Upper lobe of right lung (tissue), 1 donor: ENCODE results near the gene BARHL2. TPM values are rescaled to one million over a fixed set of nuclear protein-coding genes. Genes with fewer than 3 reads are reported as not detected.

Source experiments
- ATAC-seq: fragments of 200-7000 bp; cut with Tn5 transposase; one replicate; pipeline ENCODE4 v1.9.1; 2020; ENCODE audit warnings: mild to moderate bottlenecking, moderate library complexity
- DNase-seq: peaks from one replicate; pipeline ENCODE4 v3.0.0-alpha.2; 2020
- H3K27ac ChIP-seq: fragments of 200-600 bp; one replicate; pipeline ENCODE4 v1.8.0; 2022
- H3K27me3 ChIP-seq: fragments of 200-600 bp; one replicate; pipeline ENCODE4 v1.8.0; 2022; ENCODE audit warnings: mild to moderate bottlenecking
- H3K36me3 ChIP-seq: fragments of 200-600 bp; one replicate; pipeline ENCODE4 v1.8.0; 2022
- H3K4me1 ChIP-seq: fragments of 200-600 bp; one replicate; pipeline ENCODE4 v1.8.0; 2022
- H3K4me3 ChIP-seq: fragments of 200-600 bp; one replicate; pipeline ENCODE4 v1.8.0; 2022; ENCODE audit warnings: mild to moderate bottlenecking
- H3K9me3 ChIP-seq: fragments of 200-600 bp; one replicate; pipeline ENCODE4 v1.8.0; 2022
- intact Hi-C: fragments of 100-400 bp; cut with DNase I; formaldehyde crosslinking; loops from one replicate; pipeline ENCODE4 v1.11.0; 2022
- total RNA-seq: library from RNA; stranded (reverse); fragmentation: NEBNext Ultra II Directional; extraction: Animal tissue kit (Norgen Biotek cat#: 25700); gene quantifications from one replicate; pipeline ENCODE4 v1.2.1, GENCODE V29; 2021
- TF ChIP-seq, protein P1 (sequence below): fragments of 200-600 bp; IDR thresholded peaks from one replicate; pipeline ENCODE4 v1.8.0; 2022; ENCODE audit warnings: antibody characterized with exemption
- donor health status: DM: no; HTN: yes; CAD: no; lungs with severe emphysema.

Gene BARHL2
- total RNA-seq, 1 donor from 2014 or later = not detected

DNA sequence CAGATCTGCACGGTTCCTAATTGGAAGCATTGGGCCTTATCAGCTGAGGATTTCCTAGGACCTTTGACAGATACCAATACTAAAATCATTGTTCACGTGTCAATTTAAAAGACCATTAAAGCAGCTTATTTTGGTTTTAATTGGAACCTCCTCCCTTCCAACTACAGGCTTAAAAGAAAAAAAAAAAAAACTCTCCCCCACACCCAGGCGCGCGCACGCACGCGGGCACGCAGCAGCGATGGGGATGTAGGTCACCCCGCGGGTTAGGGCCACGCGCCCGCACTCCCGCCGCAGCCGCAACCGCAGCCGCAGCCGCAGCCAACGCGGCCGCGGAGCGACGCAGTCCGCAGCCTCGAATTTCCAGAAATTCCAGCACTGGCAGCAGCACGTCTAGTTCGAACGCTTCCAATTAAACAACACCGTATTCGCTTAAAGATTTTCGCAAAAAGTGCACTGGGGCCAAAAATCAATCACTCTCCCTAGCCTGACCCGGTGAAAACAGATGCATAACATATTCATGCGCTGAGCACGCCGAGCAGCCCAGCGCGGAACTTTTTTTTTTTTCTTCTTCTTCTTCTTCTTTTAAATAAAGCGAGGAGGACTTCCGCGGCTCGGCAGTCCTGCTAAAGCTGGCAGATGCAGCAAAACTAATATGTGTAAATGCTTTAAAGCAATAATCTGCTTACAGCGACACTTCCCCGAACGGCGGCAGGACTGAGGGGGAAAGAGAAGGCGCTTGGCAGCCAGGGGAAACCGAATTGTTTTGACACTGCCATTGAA, 13.3 kb upstream of the BARHL2 start:
- H3K4me3 ChIP-seq = no peak overlapping the region
- H3K36me3 ChIP-seq = no peaks in the 10 kb centered on the region
- ATAC-seq (no peak), DNase-seq (no peak)
- H3K9me3 ChIP-seq = no peaks in the 10 kb centered on the region
- peaks cover 14% of the 10 kb centered on the region for H3K4me1 ChIP-seq
- H3K27ac ChIP-seq = no peak overlapping the region
- peaks cover 89% of the 10 kb centered on the region for H3K27me3 ChIP-seq
- TF ChIP-seq, protein P1, sequence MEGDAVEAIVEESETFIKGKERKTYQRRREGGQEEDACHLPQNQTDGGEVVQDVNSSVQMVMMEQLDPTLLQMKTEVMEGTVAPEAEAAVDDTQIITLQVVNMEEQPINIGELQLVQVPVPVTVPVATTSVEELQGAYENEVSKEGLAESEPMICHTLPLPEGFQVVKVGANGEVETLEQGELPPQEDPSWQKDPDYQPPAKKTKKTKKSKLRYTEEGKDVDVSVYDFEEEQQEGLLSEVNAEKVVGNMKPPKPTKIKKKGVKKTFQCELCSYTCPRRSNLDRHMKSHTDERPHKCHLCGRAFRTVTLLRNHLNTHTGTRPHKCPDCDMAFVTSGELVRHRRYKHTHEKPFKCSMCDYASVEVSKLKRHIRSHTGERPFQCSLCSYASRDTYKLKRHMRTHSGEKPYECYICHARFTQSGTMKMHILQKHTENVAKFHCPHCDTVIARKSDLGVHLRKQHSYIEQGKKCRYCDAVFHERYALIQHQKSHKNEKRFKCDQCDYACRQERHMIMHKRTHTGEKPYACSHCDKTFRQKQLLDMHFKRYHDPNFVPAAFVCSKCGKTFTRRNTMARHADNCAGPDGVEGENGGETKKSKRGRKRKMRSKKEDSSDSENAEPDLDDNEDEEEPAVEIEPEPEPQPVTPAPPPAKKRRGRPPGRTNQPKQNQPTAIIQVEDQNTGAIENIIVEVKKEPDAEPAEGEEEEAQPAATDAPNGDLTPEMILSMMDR = no peak
- intact Hi-C loops = no loop called here

DNA sequence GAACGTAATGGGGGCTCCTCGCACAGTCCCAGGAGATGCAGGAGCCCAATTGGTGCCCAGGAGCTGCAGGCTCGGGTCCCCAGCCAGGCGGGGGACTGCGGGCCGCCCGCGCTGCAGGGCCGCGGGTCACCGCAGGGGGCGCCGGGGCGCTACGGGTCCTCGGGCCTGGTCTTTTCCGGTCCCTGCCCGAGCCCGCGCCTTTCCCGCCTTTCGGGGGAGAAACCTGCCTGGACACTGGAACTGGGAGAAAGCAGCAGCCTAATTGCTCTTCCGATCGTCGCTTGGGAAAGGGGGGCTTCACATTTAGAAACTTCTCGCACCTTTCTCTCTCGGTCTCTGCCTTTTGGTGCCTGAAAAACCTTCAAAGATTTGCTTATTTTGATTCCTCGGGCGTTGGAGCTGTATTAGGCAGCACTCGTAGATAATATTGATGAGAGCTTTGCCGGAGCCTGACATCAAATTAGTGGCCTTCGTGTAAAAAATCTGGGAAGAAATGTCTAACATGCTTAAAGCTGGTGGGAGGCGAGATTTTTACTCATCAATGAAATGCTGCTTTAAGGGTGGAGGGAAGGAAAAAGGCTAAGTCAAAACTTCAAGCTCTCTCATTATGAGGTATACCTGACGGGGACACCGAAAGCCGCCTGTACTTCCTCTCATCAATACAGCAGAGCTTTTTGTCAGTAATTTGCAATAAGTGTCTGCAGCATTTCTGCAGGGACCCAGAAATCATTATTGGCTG, 12.6 kb upstream of the BARHL2 start:
- H3K9me3 ChIP-seq = no peaks in the 10 kb centered on the region
- no peak overlapping the region for H3K27ac ChIP-seq
- no peaks in the 10 kb centered on the region for H3K36me3 ChIP-seq
- H3K4me3 ChIP-seq = no peak overlapping the region
- DNase-seq (no peak), ATAC-seq (no peak)
- TF ChIP-seq, protein P1 = peak; percentile 31
- peaks cover 96% of the 10 kb centered on the region for H3K27me3 ChIP-seq
- peaks cover 14% of the 10 kb centered on the region for H3K4me1 ChIP-seq
- intact Hi-C loops = no loop called here

DNA sequence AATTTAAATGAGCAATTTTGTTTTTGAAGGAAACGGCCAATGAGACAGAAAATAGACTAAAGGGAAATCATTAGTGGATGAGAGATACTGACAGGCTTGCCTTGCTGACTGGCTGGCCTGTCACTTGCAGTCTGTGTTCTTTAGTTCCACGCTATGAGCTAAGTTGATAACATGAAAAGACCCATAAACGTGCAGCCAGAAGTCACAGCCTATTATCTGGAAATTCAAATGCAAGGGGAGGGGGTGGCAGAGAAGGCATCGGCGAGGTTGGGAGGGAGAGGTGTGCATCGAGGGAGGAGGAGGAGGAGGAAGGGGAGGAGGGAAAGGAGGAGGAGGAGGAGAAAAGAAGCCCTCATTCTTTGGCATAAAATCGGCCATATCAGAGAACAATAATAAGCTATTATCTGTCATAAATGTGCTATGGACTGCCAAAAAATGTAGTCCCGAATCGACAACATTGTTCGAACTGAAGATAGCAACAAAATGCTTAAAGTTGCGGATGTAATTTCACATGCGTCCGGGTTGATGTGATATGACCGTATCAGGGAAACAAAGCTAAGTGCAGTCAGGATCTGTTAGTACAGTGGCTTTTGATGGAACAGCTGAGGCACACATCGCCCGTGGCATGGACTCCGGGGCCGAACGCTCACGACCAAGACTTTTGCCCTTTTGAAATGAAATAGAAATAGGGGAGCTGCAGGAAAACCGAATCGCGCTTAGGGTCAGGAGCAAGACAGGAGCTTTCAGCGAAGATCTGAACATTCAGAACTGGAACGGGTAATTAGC, 11.6 kb upstream of the BARHL2 start:
- Histone ChIP-seq H3K4me1 (peaks cover 21% of the 10 kb centered on the region), H3K36me3 (no peaks in the 10 kb centered on the region), H3K27me3 (peaks cover 97% of the 10 kb centered on the region), H3K4me3 (no peak overlapping the region), H3K27ac (no peak overlapping the region), H3K9me3 (no peaks in the 10 kb centered on the region)
- intact Hi-C loops = no loop called here
- TF ChIP-seq, protein P1 = no peak
- no peak for DNase-seq
- no peak for ATAC-seq

DNA sequence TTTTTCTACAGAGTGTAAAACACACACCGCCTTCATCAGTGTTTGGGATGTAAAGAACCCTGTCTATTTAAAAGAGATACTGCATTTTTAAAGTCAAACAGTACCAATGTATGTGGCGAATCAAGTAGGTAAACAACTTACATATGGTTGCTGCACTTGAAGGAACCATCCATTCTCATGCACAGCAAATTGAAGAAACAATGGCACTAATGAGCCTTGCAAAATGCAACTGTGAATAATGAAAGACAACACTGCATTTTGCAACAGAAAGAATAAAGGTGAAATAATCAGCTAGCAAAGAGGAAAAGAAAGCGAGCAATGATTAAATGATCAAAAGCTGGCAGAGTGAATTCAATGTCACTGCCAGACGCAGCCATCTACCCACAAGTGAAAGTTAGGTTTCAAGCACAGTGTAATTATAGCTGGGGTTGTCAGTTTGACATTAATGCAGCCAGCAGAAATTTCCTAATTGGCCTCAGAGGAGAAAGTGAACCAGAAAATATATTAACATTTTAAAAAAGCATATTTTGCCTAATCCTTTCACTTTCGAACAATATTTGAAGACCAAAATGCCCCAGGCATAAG, 10.9 kb upstream of the BARHL2 start:
- Histone ChIP-seq H3K4me1 (peaks cover 26% of the 10 kb centered on the region), H3K4me3 (no peak overlapping the region), H3K36me3 (no peaks in the 10 kb centered on the region), H3K9me3 (no peaks in the 10 kb centered on the region), H3K27ac (no peak overlapping the region), H3K27me3 (peaks cover 97% of the 10 kb centered on the region)
- intact Hi-C loops = no loop called here
- ATAC-seq (no peak), DNase-seq (no peak)
- TF ChIP-seq, protein P1 = no peak

DNA sequence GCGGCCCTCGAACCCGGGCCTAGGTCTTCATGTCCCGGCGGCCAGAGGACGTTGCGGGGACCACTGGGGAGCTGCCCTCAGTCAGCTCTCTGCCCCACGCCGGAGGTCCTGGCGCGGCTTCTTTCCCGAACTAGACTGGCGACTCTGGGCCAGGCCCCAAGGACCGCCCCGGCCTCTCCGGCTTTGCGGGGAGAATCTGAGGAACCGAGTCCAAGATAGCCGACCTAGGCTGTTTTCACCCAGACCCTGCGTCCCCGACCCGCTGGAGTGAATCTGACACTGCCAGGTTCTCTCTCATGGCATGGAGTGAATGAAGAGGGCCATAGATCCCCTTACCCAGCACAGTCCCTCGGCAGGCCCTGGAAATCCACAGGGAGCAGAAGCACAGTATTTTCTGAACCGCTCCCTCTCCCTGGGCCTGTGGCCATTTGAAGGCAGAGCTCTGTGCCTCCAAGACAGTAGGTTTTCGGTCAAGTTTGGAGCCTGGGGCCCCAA, 9.9 kb upstream of the BARHL2 start:
- Histone ChIP-seq H3K36me3 (no peaks in the 10 kb centered on the region), H3K27ac (no peak overlapping the region), H3K4me3 (no peak overlapping the region), H3K9me3 (no peaks in the 10 kb centered on the region), H3K4me1 (peaks cover 26% of the 10 kb centered on the region), H3K27me3 (peaks cover 99% of the 10 kb centered on the region)
- intact Hi-C loops = no loop called here
- no peak for DNase-seq
- TF ChIP-seq, protein P1 = no peak
- ATAC-seq = no peak
